Measurements from ENCODE around the gene RC3H2. TPM values are rescaled to one million over a fixed set of nuclear protein-coding genes. Genes with fewer than 3 reads are reported as not detected.
A peak's percentile ranks its signal among the peaks of the same experiment; 100 is the strongest.

RC3H2 gene
- total RNA-seq, 1 donor = 52.5 TPM

GRCh38 chr9:122819326-122819725 lies 85.8 kb downstream of the RC3H2 start:
- no peak overlapping the region for H2AFZ ChIP-seq (ENCODE audit: low read length)
- peaks cover 6% of the 10 kb centered on the region for H4K20me1 ChIP-seq (ENCODE audit: insufficient read depth, low read length)
- peaks cover 9% of the 10 kb centered on the region for H3K79me2 ChIP-seq (ENCODE audit: insufficient read depth, low read length)
- no peak overlapping the region for H3K4me2 ChIP-seq (ENCODE audit: insufficient read depth, low read length)
- no peaks in the 10 kb centered on the region for H3K9me3 ChIP-seq (ENCODE audit: low read depth, low read length)
- peak overlapping the region; percentile 48 for H3K27ac ChIP-seq (ENCODE audit: low read depth, low read length)
- peaks cover 6% of the 10 kb centered on the region for H3K4me1 ChIP-seq (ENCODE audit: insufficient read depth, low read length)
- peaks cover 45% of the 10 kb centered on the region for H3K36me3 ChIP-seq (ENCODE audit: insufficient read depth, low read length)
- H3K27me3 ChIP-seq (ENCODE audit: insufficient read depth, low read length) = no peaks in the 10 kb centered on the region
- H3K4me3 ChIP-seq (ENCODE audit: insufficient read depth, low read length) = no peak overlapping the region
- TF ChIP-seq CTCF (IDR thresholded peaks at IDR 0.05; ENCODE audit: extremely low read depth, low read depth, low read length) = no peak
- no peak for DNase-seq (ENCODE audit: insufficient read length, low spot score, missing footprints)

- no peak overlapping the region for H3K4me2 ChIP-seq (ENCODE audit: insufficient read depth, low read length)
- no peaks in the 10 kb centered on the region for H3K27me3 ChIP-seq (ENCODE audit: insufficient read depth, low read length)
- H3K79me2 ChIP-seq (ENCODE audit: insufficient read depth, low read length) = no peaks in the 10 kb centered on the region
- H3K36me3 ChIP-seq (ENCODE audit: insufficient read depth, low read length) = peaks cover 29% of the 10 kb centered on the region
- H3K4me1 ChIP-seq (ENCODE audit: insufficient read depth, low read length) = peaks cover 6% of the 10 kb centered on the region
- no peaks in the 10 kb centered on the region for H3K9me3 ChIP-seq (ENCODE audit: low read depth, low read length)
- no peak overlapping the region for H3K4me3 ChIP-seq (ENCODE audit: insufficient read depth, low read length)
- no peak overlapping the region for H3K27ac ChIP-seq (ENCODE audit: low read depth, low read length)
- H2AFZ ChIP-seq (ENCODE audit: low read length) = no peak overlapping the region
- peaks cover 4% of the 10 kb centered on the region for H4K20me1 ChIP-seq (ENCODE audit: insufficient read depth, low read length)
- no peak for TF ChIP-seq CTCF (IDR thresholded peaks at IDR 0.05; ENCODE audit: extremely low read depth, low read depth, low read length)
- DNase-seq (ENCODE audit: insufficient read length, low spot score, missing footprints) = no peak
Observed at GRCh38 chr9:122816163-122816867, 88.8 kb downstream of the RC3H2 start.

- Histone ChIP-seq H3K4me3 (ENCODE audit: insufficient read depth, low read length) (no peak overlapping the region), H2AFZ (ENCODE audit: low read length) (no peak overlapping the region), H3K36me3 (ENCODE audit: insufficient read depth, low read length) (peaks cover 26% of the 10 kb centered on the region), H3K4me2 (ENCODE audit: insufficient read depth, low read length) (no peak overlapping the region), H4K20me1 (ENCODE audit: insufficient read depth, low read length) (peaks cover 4% of the 10 kb centered on the region), H3K9me3 (ENCODE audit: low read depth, low read length) (no peaks in the 10 kb centered on the region), H3K27ac (ENCODE audit: low read depth, low read length) (no peak overlapping the region), H3K27me3 (ENCODE audit: insufficient read depth, low read length) (no peaks in the 10 kb centered on the region), H3K79me2 (ENCODE audit: insufficient read depth, low read length) (no peaks in the 10 kb centered on the region), H3K4me1 (ENCODE audit: insufficient read depth, low read length) (peaks cover 6% of the 10 kb centered on the region)
- TF ChIP-seq CTCF (IDR thresholded peaks at IDR 0.05; ENCODE audit: extremely low read depth, low read depth, low read length) = no peak
- DNase-seq (ENCODE audit: insufficient read length, low spot score, missing footprints) = no peak
Observed at GRCh38 chr9:122815544-122815943, 89.6 kb downstream of the RC3H2 start.

GRCh38 chr9:122814545-122814944 lies 90.6 kb downstream of the RC3H2 start:
- H3K36me3 ChIP-seq (ENCODE audit: insufficient read depth, low read length) = peaks cover 17% of the 10 kb centered on the region
- H2AFZ ChIP-seq (ENCODE audit: low read length) = no peak overlapping the region
- H3K79me2 ChIP-seq (ENCODE audit: insufficient read depth, low read length) = no peaks in the 10 kb centered on the region
- no peak overlapping the region for H3K4me3 ChIP-seq (ENCODE audit: insufficient read depth, low read length)
- DNase-seq (ENCODE audit: insufficient read length, low spot score, missing footprints) = no peak
- no peak overlapping the region for H3K27ac ChIP-seq (ENCODE audit: low read depth, low read length)
- TF ChIP-seq CTCF (IDR thresholded peaks at IDR 0.05; ENCODE audit: extremely low read depth, low read depth, low read length) = no peak
- peaks cover 3% of the 10 kb centered on the region for H4K20me1 ChIP-seq (ENCODE audit: insufficient read depth, low read length)
- no peaks in the 10 kb centered on the region for H3K9me3 ChIP-seq (ENCODE audit: low read depth, low read length)
- no peaks in the 10 kb centered on the region for H3K4me1 ChIP-seq (ENCODE audit: insufficient read depth, low read length)
- H3K27me3 ChIP-seq (ENCODE audit: insufficient read depth, low read length) = no peaks in the 10 kb centered on the region
- no peak overlapping the region for H3K4me2 ChIP-seq (ENCODE audit: insufficient read depth, low read length)
